Central memory CD4-positive, alpha-beta T cell (primary cell): Measurements from ENCODE around the gene TTC4.

Experiments
- DNase-seq: peaks from one replicate; pipeline ENCODE4 v3.0.0; 2022

TTC4 gene

GRCh38 chr1:54705153-54705552 lies 10.5 kb upstream of the TTC4 start:
- DNase-seq = no peak

- no peak for DNase-seq
Measured at GRCh38 chr1:54706419-54706818, 9.2 kb upstream of the TTC4 start.

- DNase-seq = no peak
Measured at GRCh38 chr1:54708385-54708784, 7.3 kb upstream of the TTC4 start.

GRCh38 chr1:54709547-54710292 lies 5.9 kb upstream of the TTC4 start:
- DNase-seq = no peak

GRCh38 chr1:54710434-54710833 lies 5.2 kb upstream of the TTC4 start:
- no peak for DNase-seq

- no peak for DNase-seq
Measured at GRCh38 chr1:54710841-54711240, 4.8 kb upstream of the TTC4 start.

GRCh38 chr1:54711536-54711935 lies 4.1 kb upstream of the TTC4 start:
- no peak for DNase-seq

GRCh38 chr1:54714881-54715492 lies 674 bp upstream of the TTC4 start:
- DNase-seq = no peak

GRCh38 chr1:54716299-54717047 lies 812 bp downstream of the TTC4 start:
- no peak for DNase-seq

- DNase-seq = no peak
Measured at GRCh38 chr1:54721719-54722118, 6.1 kb downstream of the TTC4 start.

- DNase-seq = no peak
Measured at GRCh38 chr1:54723985-54724384, 8.3 kb downstream of the TTC4 start.

- DNase-seq = no peak
Measured at GRCh38 chr1:54724771-54725170, 9.1 kb downstream of the TTC4 start.

GRCh38 chr1:54728027-54728426 lies 12.4 kb downstream of the TTC4 start:
- DNase-seq = no peak

- DNase-seq = no peak
Measured at GRCh38 chr1:54736685-54737084, 21.0 kb downstream of the TTC4 start.

GRCh38 chr1:54738244-54738643 lies 22.6 kb downstream of the TTC4 start:
- no peak for DNase-seq

- DNase-seq = no peak
Measured at GRCh38 chr1:54741531-54741930, 25.9 kb downstream of the TTC4 start.

- no peak for DNase-seq
Measured at GRCh38 chr1:54742282-54742681, 26.6 kb downstream of the TTC4 start.

GRCh38 chr1:54743416-54744226 lies 28.0 kb downstream of the TTC4 start:
- no peak for DNase-seq

- DNase-seq = no peak
Measured at GRCh38 chr1:54744696-54745095, 29.0 kb downstream of the TTC4 start.

GRCh38 chr1:54745274-54745673 lies 29.6 kb downstream of the TTC4 start:
- DNase-seq = no peak

GRCh38 chr1:54745864-54746263 lies 30.2 kb downstream of the TTC4 start:
- no peak for DNase-seq

GRCh38 chr1:54748094-54748835 lies 32.6 kb downstream of the TTC4 start:
- DNase-seq = no peak
